Measurements from ENCODE around the gene COIL.

COIL gene

DNA sequence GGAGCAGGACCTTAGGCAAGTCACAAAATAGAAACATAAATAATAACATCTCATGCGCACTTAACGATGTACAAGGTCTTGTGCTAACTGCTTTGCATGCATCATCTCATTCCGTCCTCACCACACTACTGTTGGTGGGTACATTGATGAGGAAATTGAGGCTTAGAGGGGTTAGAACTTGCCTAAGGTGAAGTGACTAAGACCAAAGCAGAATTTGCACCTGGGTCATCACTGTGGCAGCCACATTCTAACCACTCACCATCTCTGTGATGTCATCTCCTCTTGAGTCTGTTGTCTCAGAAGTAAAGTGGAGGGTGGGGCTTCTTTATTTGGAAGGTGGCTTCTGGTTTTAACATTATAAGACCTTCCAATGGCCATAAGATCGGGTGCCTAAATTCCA, 26.6 kb downstream of the COIL start:
- no peak for DNase-seq

GRCh38 chr17:56933868-56934267, 27.0 kb downstream of the COIL start:
- DNase-seq: no peak

DNA sequence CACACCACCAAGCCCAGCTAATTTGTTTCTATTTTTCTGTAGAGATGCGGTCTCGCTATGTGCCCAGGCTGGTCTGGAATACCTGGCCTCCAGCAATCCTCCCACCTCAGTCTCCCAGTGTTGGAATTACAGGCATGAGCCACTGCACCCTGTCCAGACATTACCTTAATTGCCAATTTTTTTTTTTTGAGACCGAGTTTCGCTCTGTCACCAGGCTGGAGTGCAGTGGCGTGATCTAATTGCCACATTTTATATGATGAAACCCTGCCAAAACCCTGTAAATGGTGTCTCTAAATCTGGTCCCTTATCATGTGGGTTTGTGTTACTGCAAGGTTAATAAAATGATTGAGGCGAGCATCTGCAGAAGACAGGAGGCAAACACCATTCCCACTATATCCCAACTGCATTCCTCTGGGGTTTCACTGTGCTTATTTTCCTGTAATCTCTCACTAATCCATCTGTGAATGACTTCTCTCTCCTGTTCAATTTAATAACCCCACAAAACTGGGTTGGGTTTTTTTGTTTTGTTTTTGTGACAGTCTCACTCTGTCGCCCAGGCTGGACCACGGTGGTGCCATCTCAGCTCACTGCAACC, 27.6 kb downstream of the COIL start:
- no peak for DNase-seq

GRCh38 chr17:56930739-56931337, 30.0 kb downstream of the COIL start:
- DNase-seq: no peak

GRCh38 chr17:56929362-56929969, 31.4 kb downstream of the COIL start:
- DNase-seq: no peak

GRCh38 chr17:56928586-56928985, 32.3 kb downstream of the COIL start:
- DNase-seq: no peak

- no peak for DNase-seq
Measured at GRCh38 chr17:56926704-56927103, 34.1 kb downstream of the COIL start.

- DNase-seq: no peak
Measured at GRCh38 chr17:56926270-56926669, 34.6 kb downstream of the COIL start.

GRCh38 chr17:56925088-56925487, 35.8 kb downstream of the COIL start:
- DNase-seq: no peak

GRCh38 chr17:56919717-56920116, 41.1 kb downstream of the COIL start:
- DNase-seq: no peak

DNA sequence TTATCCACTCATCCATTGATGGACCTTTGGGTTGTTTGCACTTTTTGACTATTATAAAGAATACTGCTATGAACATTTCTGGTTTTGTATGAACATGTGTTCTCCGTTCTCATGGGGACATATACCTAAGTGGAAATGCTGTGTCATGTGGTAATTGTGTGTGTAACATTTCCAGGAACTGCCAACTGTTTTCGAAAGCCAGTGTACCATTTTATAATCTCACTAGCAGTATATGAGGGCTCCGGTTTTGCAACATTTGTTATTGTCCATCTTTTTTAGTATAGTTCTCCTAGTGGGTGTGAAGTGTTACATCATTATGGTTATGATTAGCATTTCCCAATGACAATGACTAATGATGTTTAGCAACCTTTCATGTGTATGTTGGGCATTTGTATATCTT, 41.9 kb downstream of the COIL start:
- DNase-seq: no peak

- no peak for DNase-seq
Measured at GRCh38 chr17:56917559-56918296, 43.1 kb downstream of the COIL start.

GRCh38 chr17:56914581-56915273, 46.1 kb downstream of the COIL start:
- DNase-seq: no peak

- DNase-seq: peak; percentile 92
Measured at GRCh38 chr17:56913867-56914580, 46.8 kb downstream of the COIL start, which contains the start of gene TRIM25. TSS of gene TRIM25 (minus strand) at chr17:56914049. CDS start at chr17:56913988, 61 bp downstream.

DNA sequence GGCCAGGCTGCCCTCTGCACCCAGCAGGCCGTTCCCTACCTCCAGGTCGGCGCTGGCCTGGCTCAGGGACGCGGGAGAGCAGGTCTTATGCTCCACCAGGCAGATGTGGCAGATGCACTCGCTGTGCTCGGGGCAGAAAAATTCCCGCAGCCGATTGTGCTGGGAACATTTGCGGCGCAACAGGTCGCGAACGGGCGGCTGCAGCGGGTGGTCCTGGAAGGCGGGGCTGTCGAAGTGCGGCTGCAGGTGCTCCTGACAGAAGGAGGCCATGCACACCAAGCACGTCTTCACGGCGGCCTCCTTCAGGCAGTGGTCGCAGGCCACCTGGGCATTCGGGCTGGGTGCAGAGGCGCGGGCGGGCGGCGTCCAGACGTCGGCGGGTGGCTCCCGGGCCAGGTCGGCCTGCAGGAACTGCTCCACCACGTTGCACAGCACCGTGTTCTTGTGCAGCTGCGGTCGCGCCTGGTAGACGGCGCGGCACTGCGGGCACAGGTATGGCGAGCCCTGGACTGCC, 47.4 kb downstream of the COIL start:
- no peak for DNase-seq

DNA sequence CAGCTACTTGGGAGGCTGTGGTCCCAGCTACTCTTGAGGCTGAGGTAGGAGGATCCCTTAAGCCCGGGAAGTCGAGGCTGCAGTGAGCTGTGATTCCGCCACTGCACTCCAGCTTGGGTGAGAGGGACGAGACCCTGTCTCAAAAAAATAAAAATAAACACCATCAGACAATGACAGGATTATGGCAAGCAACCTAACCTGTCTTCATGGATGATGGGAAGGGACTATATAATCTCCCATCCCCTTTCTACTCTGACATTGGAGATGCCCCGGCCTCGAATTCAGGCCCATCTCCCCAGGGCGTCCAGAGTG, 47.9 kb downstream of the COIL start:
- no peak for DNase-seq

GRCh38 chr17:56912105-56912999, 48.5 kb downstream of the COIL start:
- DNase-seq: no peak

GRCh38 chr17:56910509-56911235, 50.2 kb downstream of the COIL start:
- no peak for DNase-seq

DNA sequence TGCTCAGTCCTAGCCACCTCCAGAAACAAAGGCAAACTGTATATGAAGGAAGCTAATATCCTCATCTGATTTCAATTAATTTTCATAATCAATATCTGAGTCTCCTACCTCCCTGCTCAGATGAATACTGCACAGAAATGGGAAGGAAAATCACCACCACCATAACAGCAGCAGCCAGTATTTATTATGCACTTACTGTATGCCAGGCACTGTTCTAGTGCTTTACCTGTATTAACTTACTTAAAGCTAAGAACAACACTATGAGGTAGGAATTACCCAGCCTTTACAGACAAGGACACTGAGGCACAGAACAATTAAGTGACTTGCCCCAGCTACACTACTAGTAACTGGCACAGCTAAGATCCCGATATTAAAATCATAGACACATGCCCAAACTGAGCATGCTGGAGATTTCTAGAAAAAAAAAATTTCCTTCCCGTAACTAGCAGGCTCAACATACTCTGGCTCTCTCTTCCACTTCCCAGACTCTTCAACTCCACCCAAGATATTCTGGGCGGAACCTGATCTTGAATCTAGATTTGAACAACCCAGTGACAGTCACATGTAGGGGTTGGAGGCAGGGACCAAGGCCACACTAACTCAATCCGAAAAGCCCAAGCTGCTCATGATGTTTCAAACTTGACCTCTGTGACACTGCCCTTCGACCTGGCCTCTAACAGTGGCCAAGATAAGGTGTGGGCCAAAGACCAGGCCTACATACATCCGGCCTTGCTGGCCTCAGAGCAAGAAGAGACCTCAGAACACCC, 50.9 kb downstream of the COIL start:
- no peak for DNase-seq

DNA sequence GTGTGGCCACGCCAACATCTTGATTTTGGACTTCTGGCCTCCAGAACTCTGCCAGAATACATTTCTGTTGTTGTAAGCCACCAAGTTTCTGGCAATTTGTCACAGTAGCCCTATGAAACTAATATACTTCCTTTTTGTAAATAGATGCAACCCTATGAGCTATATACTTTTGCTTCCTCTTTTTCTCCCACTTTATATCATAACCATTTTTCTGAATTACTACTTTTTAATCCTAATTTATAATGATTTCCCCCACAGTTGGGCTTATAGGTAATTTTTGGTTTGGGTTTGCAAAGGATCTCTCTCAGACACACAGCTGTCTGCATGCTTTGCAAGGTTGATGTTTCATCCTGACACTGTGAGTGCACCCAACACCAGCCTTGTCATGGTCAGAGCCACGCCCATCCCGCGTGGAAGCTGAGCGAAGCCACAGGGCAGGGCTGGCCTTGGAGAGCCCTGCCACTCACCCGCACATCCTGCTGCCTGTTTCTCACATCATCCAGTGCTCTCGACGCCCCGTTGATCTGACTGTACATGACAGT, 52.8 kb downstream of the COIL start:
- DNase-seq: no peak
